WERI-Rb-1 (cell line): ENCODE measurements around the gene EPHA8.

Source experiments
- DNase-seq: peaks from one replicate; pipeline ENCODE4 v3.0.0-alpha.2; 2020
- H3K27ac ChIP-seq: fragments of 250-450 bp; sonication (Bioruptor Pico); 2 replicates; pipeline ENCODE4 v1.5.1; 2020; ENCODE audit warnings: mild to moderate bottlenecking, moderate library complexity
- H3K27me3 ChIP-seq: fragments of 250-450 bp; sonication (Bioruptor Pico); 2 replicates; pipeline ENCODE4 v1.5.1; 2021; ENCODE audit warnings: mild to moderate bottlenecking, low read depth, moderate library complexity; ENCODE audit not compliant: insufficient read depth, severe bottlenecking
- H3K36me3 ChIP-seq: fragments of 250-450 bp; sonication (Bioruptor Pico); 2 replicates; pipeline ENCODE4 v1.5.1; 2020; ENCODE audit warnings: mild to moderate bottlenecking, moderate library complexity
- H3K4me3 ChIP-seq: 2 replicates; pipeline ENCODE4 v1.5.1; 2011; ENCODE audit warnings: low read depth, mild to moderate bottlenecking, control low read depth, low read length
- H3K9me3 ChIP-seq: fragments of 250-450 bp; sonication (Bioruptor Pico); 2 replicates; pipeline ENCODE4 v1.5.1; 2021; ENCODE audit warnings: mild to moderate bottlenecking, moderate library complexity; ENCODE audit not compliant: severe bottlenecking
- CTCF ChIP-seq: IDR thresholded peaks from 2 replicates; pipeline ENCODE4 v1.5.1; 2011; ENCODE audit warnings: low read depth, mild to moderate bottlenecking, control low read depth, inconsistent platforms, low read length

EPHA8 gene

GRCh38 chr1:22635436-22635835 is 72.1 kb downstream of the EPHA8 start:
- Histone ChIP-seq H3K27me3 (no peaks in the 10 kb centered on the region), H3K27ac (no peak overlapping the region), H3K36me3 (no peaks in the 10 kb centered on the region), H3K9me3 (no peaks in the 10 kb centered on the region), H3K4me3 (no peak overlapping the region)
- TF ChIP-seq CTCF = no peak
- DNase-seq = no peak

- Histone ChIP-seq H3K9me3 (no peaks in the 10 kb centered on the region), H3K4me3 (no peak within 1 kb of the TSS), H3K27me3 (no peaks in the 10 kb centered on the region), H3K36me3 (no peaks in the 10 kb centered on the region), H3K27ac (no peak within 1 kb of the TSS)
- no peak for TF ChIP-seq CTCF
- no peak for DNase-seq
Observed at GRCh38 chr1:22636353-22636752, 73.1 kb downstream of the EPHA8 start, which contains the start of gene C1QA. Gene C1QA, plus strand, starts transcription at chr1:22636628. Its CDS starts 989 bp downstream, at chr1:22637617.

- H3K27me3 ChIP-seq = no peaks in the 10 kb centered on the region
- H3K4me3 ChIP-seq = no peak overlapping the region
- no peaks in the 10 kb centered on the region for H3K36me3 ChIP-seq
- H3K27ac ChIP-seq = no peak overlapping the region
- peak; percentile 30; the same call in 1 of the 2 replicates for TF ChIP-seq CTCF
- DNase-seq = peak; percentile 52
- H3K9me3 ChIP-seq = no peaks in the 10 kb centered on the region
Observed at GRCh38 chr1:22636927-22637326, 73.6 kb downstream of the EPHA8 start.

GRCh38 chr1:22637907-22638445 is 74.7 kb downstream of the EPHA8 start:
- H3K36me3 ChIP-seq = no peaks in the 10 kb centered on the region
- no peak overlapping the region for H3K4me3 ChIP-seq
- no peak overlapping the region for H3K27ac ChIP-seq
- no peak for DNase-seq
- no peaks in the 10 kb centered on the region for H3K9me3 ChIP-seq
- no peaks in the 10 kb centered on the region for H3K27me3 ChIP-seq
- TF ChIP-seq CTCF = no peak

- no peaks in the 10 kb centered on the region for H3K36me3 ChIP-seq
- no peak for DNase-seq
- no peaks in the 10 kb centered on the region for H3K9me3 ChIP-seq
- H3K27me3 ChIP-seq = no peaks in the 10 kb centered on the region
- H3K27ac ChIP-seq = no peak overlapping the region; the same call in 1 of the 2 replicates
- no peak for TF ChIP-seq CTCF
- H3K4me3 ChIP-seq = no peak overlapping the region
Observed at GRCh38 chr1:22638476-22639234, 75.4 kb downstream of the EPHA8 start.
